HS-5 (cell line): Measurements from ENCODE around the gene FAM181A.
A peak's percentile ranks its signal among the peaks of the same experiment; 100 is the strongest.

Experiments
- DNase-seq: peaks from one replicate; pipeline ENCODE4 v3.0.0-alpha.2; 2012; ENCODE audit warnings: low read depth

Gene FAM181A

DNA sequence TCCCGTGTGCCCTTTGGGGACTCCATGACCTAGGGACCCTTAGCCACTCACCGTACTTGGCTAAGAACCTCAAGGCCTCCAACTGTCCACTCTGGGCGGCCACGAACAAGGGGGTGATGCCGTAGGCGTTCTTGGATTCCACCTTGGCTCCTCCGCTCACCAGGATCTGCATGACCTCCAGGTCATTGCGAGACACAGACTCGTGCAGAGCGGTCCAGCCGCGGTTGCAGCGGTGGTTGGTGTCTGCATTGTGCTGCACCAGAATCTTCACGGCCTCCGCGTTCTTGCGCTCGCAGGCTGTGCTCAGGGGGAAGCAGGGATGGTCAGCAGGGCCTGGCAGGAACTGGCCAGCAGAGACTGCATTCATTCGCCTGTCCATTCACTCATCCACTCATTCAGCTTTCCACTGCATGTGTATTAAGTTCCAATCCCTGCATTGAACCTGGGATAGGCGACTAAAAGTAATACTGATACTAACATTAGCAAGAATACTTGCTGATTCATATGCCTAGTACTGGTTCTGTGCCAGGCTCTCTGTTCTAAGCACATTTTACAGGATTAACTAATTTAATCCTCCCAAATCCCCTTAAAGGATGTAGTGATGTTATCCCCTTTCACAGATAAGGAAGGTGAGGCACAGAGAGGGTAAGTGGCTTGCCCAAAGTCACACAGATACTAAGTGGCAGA lies 23.9 kb downstream of the FAM181A start:
- DNase-seq: no peak

DNA sequence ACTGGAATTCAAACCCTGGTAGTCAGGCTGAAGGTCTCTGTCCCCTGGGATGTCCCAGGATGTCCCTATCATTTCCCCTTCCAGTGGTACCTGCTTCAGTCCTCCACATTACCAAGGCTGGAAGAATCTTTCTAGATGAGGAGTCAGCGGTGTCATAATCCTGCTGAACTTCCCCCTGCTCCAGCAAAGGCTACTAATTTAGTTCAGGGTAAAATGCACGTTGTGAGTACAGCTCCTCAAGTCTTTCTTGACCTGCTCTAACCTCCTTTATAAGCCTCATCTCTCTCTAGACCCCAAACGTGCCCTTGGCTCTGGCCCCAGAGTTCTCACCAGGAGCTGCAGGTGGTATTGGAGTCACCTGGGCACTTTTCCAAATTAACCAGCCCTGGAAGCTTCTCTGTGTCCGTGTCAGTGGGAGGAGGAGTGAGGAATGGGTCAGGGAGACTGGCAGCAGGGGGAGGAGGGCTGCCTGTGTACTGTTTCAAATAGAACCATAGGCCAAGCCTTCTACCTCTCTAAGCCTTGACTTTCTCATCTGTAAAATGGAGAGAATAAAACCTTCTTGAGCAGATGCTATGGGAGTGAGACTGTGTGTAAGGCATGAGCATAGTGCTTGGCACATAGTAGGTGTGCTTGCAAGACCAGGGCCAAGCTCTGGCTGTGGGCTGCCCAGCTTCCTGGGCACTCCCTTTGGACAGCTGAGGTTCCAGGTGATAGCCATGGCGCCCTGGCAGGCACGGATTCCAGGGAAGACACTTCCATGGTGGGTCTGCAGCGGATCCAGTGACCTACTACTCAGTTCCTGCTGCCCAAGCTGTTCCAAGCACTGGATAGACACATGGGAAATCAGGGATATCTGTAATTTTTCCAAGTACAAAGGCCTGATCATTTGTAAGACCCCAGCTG lies 24.7 kb downstream of the FAM181A start:
- no peak for DNase-seq

DNA sequence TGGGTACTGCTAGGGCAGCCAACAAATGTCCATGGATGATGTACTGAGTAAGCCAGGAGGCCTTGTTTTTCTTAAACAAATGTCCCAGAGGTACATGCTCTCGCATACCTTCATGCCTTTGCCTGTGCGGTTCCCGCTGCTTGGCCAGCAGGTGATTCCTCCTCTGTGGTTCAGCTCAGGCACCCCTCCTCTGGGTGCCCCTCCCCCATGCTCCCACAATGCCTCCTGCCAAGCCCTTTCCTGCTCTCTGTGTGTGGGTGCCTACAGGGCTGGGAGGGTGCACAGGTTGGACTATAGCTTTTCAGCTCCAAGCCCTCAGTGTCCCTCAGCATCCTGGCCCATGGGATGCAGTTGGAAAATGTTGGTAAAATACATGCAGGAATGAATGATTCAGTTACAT lies 25.7 kb downstream of the FAM181A start:
- DNase-seq: no peak

DNA sequence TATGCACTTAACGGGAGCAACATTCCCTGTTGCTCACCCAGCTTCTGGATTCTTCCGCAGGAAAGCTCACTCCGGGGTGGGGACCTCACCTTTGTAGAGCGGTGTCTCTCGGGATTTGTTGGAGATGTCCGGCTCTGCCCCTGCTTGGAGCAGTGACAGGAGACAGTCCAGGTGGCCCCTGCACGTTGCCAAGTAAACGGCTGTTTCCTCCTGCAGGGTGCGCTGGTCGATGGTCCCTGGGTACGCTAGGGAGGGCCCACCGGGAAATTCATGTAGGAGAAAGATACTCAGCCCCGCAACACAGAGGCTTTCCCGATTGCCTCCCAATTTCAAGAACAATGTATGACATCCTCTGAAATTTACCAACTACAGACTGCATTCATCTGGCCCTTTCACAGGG lies 26.1 kb downstream of the FAM181A start:
- no peak for DNase-seq

DNA sequence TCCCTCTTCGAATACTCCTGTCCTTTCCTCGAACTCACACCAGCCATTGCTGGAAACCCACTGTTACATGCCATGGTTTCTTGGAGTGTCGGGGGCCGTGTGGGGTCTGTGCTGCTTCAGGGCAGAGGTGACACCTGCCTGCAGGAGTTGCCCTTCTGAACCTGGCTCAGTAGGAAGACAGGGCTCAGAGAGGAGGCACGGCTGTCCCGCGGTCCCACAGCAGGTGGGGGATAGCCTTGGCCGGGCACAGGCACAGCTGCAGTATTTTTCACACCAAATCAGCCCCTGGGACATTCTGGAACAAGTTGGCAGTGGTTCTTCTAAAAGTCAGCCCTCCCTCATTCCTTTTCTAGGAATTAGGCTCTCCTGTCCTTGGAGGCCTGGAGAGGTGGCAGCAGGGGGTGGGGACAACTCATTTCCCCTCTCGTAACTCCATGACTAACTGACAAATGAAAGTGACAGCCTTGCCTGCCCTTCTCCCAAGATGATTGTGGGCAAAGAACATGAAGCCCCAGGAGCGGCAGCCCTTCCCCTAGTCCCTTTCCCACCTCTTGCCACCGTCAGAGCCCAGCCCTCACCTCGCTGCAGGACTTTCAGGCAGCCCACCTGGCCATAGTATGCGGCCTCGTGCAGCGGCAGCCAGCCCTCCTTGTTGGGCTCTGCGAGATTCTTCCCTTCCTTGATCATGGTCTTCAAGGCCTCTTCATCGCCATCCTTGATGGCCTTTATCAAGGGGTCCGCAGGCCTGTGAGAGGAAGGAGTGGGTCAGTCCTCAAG lies 26.8 kb downstream of the FAM181A start:
- DNase-seq: no peak

DNA sequence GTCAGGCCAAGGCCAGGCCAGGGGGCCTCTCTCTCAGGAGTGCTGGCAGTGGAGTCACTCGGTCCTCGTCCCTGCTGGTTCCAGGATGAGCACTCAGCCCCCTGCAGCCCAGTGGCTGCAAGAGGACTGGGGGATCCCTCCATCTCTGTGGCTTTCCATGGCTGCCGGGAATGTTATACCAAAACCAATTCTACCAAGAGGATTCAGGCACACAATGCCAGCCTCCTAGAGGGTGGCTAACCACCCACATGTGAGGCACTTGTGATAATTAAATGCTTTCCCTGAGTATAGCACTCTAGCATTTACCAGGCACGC lies 27.3 kb downstream of the FAM181A start:
- no peak for DNase-seq

DNA sequence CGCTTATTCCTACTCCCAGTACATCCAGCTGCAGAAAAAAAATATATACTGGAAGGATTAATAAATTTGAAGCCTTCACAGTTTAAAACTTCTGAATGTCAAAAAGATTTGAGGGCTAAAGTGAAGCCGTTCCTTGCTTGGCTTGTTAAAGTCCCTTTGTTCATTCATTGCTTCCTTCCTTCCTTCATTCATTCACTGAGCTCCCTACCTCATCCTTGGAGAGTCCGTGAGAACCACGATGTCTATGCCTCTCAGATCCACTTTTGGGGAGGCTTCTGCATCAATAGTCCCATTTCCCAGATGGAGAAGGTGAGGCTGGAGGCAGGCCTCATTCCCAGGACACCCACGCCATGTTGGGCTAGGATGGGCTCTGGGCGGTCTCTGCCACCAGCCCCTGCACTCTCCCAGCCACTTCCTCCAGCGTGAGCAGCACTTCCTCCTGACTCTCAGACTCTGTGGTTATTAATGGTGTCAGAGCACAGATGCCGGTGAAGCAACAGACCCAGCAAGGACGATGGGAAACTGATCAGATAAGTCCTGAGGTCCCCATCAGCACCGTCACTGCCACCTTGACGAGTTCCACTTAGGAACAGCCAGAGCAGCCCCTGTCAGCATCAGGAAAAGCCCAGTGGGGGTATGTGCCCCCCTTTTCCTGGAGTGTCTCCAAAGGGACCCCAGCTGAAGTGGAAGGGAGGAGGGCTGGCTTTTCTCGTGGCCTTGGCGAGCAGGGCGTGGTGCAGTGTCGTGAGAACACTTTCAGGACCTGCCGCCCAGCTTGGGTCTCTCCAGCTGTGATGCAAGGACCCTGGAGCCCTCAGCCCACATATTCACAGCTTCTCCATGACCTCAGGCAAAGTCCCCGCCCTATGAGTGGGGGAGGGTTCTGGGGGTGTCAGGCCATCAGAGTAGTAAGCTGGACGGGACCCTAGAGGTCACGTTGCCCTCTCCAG lies 28.0 kb downstream of the FAM181A start:
- DNase-seq: no peak

DNA sequence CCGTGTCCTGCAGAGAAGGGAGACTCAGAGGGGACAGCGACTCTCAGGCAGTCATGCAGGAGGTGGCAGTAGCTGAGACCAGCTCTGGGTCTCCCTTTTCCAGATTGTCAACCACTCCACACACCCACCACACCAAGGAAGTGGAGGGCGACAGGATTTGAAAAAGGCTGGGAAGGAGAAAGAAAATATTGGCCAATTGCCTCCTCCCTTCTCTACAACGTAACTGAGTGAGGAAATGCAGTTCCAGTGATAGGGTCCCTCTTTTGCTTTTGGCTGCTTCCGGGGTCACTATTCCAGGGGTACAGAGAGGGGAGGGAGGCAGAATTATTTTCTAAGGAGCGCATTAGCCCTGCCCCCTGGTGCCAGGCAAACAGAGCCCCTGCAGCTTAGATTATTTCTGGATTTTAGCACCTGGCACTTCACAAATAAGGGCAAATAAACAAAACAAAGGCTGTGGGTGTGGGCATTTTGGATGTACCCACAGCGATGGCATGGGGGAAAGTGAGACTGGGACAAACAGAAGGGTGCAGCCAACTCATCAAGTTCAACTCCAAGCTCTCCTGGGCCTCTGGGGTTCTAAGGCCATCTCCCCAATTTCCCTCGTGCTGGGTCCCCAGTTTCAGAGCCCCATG lies 28.8 kb downstream of the FAM181A start:
- no peak for DNase-seq

DNA sequence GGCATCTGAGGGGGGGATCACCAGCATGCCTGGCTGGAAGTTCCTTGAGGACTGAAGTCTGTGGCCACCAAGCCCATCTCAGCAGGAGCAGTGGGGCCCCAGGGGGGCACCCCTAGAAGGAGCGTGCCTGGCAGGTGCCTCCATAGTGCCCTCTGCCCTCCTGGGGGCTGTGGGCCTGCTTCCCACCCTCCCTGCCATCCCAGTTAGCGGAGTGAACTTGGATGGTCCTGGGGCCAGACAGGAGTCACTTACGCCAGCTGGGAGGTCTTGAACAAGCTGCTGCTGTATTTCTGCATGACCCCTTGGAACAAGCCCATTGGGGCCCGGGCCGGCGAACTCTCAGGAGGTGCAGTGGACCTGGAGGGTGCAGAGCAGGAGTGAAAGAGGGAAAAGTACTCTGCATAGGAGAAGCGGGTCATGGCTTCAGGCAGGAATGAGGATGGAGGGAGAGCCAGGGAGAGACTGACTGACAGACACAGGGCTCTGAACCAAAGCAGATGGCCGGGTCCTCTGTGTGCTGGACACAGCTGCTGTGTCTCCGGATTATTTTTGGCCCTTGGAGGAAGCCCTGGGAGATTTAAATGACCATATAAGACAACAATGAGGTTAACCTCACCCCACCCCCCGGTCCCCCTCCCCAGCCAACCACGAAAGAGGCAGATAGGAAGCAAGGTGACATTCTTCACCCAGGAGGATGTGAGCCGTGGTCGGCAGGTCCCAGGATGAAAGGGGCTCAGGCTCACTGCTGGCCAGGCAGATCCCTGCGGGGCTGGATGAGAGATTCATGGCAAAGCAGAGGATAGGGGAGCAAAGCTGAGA lies 29.6 kb downstream of the FAM181A start:
- DNase-seq: no peak

DNA sequence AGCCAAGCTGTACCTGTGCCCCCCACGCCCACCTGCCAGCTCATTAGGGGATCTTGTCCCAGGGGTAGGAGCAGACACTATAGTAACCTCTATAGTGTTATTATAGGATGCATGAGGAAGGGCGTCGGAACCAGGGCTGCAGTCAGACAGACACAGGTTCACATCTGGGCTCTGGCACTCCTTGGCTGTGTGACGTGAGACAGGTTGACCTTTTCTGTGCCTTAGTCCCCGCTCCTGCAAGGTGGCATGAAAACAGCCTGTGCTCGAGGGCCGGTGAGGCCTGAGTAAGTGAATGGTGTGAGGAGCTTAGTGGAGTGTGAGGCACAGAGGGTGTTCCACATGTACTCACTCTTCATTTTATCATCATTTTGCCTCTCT lies 30.2 kb downstream of the FAM181A start:
- no peak for DNase-seq

DNA sequence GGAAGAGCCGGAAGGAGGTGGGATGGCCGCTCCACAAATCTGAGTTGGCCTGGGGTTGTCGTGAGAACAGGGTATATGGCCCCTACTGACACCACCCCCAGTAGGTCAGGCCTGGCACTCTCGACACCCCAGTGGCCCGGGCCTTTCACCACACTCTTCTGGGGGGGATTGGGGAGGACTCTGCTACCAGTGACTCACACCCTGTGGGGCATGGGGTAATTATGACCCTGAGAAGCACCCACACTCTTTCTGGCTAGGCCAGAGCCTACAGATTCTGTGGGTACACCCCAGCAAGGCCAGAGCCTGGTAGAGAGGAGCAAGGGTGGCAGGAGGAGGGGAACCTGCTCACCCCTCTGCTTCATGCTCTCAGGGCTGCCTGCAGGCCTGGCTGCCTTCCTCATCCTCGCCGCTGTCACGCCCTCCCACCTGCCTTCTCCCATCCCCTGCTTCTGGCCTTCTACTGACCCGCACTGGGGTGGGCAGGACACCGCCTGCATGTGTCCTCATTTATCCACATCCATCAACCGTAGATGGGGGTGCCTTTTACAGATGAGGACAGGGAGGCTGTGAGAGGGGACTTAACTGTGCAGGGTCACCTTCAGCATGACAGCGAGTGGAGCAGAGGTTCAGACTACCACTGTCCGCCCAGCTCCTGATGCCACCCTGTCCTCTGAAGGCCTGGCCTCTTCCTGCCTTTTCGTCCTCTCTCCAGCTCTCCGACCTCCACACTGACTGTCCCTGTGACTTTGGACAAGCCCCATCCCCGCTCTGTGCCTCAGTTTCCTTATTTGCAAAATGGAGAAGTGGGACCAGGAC lies 30.8 kb downstream of the FAM181A start:
- DNase-seq: no peak

DNA sequence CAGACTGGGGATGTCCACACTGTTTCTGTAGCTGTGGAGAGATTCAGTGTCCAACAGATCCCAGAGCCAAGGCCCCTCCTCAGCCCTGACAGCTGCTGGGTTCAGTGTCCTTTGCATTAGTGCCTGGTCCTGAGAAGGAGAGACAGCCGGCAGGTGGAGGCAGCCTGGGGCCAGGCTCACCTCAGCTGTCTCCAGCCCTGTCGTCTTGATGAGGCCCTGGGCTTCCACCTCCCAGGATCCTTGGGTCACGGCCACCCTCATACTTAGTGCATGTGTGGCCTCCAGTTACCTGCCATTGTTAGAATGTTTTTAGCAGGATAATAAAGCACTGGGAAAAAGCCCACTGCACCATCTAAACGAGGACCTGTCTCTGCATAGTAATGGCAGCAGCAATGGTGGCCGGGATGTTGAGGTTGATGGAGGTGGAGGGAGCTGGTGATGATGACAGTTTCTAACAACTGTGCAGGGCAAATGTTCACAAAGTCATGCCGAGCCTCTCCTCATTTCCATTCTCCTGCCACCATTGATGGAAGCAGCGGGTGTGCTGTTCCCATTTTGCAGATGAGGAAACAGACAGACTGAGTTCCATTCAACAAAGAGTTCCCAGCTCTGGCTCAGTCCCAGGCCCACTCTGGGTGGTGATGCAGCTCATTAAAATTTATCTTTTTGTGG lies 31.6 kb downstream of the FAM181A start:
- no peak for DNase-seq

DNA sequence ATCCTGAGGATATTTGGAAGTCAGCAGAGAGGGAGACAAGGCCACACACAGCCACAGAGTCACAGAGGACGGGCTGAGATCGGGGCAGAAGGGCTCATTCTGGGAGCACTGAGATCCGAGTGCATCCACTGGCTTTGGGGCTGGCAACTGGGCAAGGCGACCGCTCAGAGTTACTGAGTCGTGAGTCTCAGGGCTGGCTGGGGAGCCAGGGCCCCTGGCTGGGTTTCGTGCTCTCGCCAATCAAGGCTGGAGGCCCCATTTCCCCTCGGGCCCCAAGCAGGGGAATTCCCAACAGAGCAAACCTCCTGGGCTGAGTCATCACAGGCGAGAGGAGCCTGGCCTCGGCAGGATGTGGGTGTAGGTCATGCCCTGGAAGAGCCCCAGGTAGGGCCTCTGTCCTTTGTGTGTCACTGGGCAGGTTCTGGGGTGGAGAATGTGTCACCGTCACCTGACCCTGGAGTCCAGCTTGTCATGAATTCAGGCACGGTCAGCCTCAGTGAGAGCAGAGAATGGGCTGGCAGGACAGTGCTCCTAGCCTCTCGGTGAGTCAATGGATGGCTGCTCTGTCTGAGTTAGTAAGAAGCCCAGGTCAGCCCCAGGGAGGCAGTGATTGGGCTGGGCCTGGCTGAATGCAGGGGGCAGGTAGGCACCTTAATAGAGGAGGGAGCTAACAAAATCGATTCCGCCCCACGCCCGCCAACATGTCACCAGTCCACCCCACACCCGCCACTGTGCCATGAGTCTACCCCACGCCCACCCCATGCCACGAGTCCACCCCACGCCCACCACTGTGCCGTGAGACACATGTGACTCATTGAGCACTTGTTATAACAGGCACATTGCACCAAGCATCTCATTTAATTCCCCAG lies 32.3 kb downstream of the FAM181A start:
- peak; percentile 85 for DNase-seq

DNA sequence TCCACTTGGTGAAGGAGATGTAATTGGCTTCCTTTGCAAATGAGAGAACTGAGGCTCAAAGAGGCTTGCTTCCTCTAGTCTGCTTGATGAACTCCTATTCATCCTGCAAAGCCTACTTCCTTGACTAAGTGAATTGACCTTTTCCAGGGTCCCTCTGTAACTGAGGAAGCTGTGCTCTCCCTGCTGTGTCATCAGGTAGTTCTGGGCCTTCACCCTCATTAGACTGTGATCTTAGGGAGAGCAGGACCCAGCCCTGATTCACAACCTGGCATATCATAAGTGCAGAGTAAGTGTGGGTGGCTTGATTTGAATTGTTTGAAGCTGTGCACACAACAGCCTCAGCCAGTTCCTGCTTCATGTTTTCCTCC lies 32.9 kb downstream of the FAM181A start:
- DNase-seq: no peak

DNA sequence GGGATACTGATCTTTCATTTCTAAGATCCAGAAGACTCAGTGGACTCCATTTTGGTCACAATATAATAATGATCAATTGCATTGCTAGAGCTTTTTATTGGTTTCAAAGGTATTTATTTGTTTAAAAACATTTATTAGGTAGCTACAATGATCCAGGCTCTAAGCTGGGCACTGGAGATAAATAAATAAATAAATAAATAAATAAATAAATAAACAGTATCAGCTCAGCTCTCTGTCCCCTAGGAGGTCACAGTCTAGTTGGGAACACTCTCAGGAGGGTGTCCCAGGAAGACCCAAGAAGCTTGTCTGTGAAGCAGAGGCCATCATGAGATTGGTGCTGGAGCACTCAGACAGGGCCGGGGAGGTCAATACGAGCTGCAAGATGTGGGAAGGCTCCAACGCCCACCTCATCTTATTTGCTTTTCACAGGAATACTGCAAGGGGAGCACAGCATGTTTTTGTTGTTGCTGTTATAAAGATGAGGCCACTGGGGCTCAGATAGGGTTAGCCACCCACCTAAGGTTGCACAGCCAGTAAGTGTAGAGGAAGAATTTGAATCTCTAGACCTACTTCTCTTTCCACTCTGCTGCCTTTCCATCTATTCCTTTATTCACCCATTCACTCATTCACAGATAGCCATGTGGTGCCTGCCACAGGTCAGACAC lies 33.8 kb downstream of the FAM181A start:
- DNase-seq: no peak

DNA sequence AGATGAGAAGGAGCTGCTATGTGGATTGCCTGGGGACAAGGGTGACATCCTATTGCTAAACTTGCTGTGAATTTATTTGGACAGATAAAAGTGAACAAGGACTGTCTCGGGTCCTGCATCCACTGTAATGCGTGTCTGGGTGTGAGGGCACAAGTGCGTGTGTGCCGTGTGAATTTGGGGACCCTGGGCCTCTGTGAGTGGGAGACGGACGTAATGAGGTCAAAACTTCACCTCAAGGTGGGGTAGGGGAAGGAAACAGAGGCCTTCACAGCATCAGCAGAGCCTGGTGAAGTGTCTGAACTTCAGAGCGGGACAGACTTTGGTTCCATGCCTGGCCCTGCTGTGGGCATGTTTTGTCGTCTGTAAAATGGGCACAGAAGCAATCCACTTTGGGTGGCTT lies 34.5 kb downstream of the FAM181A start:
- no peak for DNase-seq
